ENCODE results near the gene APH1B.
"Not testable (repeated sequence)": the region's sequence is repeated elsewhere in the genome, so short reads cannot be mapped to it uniquely, and the experiment has no call there.

DNA sequence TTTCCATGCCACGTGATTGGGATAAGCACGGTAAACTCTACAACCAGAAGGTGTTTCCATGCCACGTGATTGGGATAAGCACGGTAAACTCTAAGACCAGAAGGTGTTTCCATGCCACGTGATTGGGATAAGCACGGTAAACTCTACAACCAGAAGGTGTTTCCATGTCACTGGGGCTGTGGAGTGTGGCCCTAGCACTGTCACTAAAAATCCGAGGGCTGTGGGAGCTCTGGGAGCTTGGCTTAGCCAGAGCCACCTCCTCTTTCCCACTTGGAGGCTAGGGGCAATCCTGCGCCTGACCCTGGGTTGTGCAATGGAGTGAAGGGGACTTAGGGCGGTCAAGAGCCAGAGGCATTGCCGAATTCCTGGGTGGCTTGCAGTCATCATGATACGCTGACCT lies 43.6 kb downstream of the APH1B start:
- not testable (repeated sequence) for TF ChIP-seq YY1 (IDR thresholded peaks at IDR 0.05; ENCODE audit: insufficient read depth, insufficient read length); SUZ12 (IDR thresholded peaks at IDR 0.05; ENCODE audit: extremely low read depth, insufficient read depth, insufficient read length); ZNF274 (IDR thresholded peaks at IDR 0.05; ENCODE audit: low read depth, low read length)
